Measurements from ENCODE around the gene KCNJ18.
"Not testable (repeated sequence)": the region's sequence is repeated elsewhere in the genome, so short reads cannot be mapped to it uniquely, and the experiment has no call there.

The KCNJ18 gene

GRCh38 chr17:21741520-21741919 is 49.2 kb downstream of the KCNJ18 start:
- DNase-seq (ENCODE audit: low read depth); H3K4me3 ChIP-seq (ENCODE audit: low read length): not testable (repeated sequence)

DNA sequence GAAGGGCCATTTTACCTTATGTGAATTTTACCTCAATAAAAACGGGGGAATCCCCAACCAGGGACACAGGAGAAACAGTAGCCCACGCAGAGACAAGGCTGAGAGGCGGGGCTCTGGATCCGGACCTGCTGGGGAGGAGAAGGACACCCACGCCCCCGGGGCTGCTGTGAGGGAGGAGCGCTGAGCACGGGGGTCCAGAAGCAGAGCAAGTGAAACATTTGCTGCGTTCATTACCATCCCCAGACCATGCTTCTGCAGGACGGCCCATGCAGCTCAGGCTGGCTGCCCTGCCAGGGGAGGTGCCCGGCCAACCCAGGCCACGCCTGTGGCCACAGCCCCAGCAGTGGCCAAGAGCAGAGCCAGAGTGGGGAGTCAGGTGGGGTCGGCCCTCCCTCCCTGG is 50.0 kb downstream of the KCNJ18 start:
- H3K4me3 ChIP-seq (ENCODE audit: low read length) = no peak overlapping the region
- DNase-seq (ENCODE audit: low read depth) = no peak
- TF ChIP-seq, protein P1, sequence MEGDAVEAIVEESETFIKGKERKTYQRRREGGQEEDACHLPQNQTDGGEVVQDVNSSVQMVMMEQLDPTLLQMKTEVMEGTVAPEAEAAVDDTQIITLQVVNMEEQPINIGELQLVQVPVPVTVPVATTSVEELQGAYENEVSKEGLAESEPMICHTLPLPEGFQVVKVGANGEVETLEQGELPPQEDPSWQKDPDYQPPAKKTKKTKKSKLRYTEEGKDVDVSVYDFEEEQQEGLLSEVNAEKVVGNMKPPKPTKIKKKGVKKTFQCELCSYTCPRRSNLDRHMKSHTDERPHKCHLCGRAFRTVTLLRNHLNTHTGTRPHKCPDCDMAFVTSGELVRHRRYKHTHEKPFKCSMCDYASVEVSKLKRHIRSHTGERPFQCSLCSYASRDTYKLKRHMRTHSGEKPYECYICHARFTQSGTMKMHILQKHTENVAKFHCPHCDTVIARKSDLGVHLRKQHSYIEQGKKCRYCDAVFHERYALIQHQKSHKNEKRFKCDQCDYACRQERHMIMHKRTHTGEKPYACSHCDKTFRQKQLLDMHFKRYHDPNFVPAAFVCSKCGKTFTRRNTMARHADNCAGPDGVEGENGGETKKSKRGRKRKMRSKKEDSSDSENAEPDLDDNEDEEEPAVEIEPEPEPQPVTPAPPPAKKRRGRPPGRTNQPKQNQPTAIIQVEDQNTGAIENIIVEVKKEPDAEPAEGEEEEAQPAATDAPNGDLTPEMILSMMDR (conservative IDR thresholded peaks at IDR 0.05; ENCODE audit: low read depth, low read length) = no peak

DNA sequence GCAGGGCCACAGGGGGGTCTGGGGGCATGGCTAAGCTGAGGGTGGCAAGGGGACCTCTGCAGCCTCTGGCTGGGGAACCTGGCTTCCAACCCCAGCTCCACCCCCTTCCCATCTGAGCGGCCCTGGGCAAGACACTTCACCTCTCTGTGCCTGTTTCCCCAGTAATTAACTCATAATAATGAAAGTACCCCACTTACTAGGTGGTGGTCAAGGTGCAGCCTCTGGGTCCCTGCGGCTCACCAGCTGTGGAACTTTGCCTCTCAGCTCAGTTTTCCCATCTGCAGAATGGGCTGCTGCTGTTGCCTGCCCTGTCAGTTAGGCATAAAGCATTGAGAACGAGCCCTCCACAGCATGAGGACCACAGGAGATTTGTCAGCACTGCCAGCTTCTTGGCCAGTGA is 51.8 kb downstream of the KCNJ18 start:
- DNase-seq (ENCODE audit: low read depth); H3K4me3 ChIP-seq (ENCODE audit: low read length): not testable (repeated sequence)

- H3K4me3 ChIP-seq (ENCODE audit: low read length); DNase-seq (ENCODE audit: low read depth): not testable (repeated sequence)
Measured at GRCh38 chr17:21744621-21745020, 52.3 kb downstream of the KCNJ18 start.

- DNase-seq (ENCODE audit: low read depth); H3K4me3 ChIP-seq (ENCODE audit: low read length): not testable (repeated sequence)
Measured at GRCh38 chr17:21745385-21746054, 53.2 kb downstream of the KCNJ18 start.

GRCh38 chr17:21746415-21746814 is 54.1 kb downstream of the KCNJ18 start:
- not testable (repeated sequence) for DNase-seq (ENCODE audit: low read depth); H3K4me3 ChIP-seq (ENCODE audit: low read length)

GRCh38 chr17:21747195-21747915 is 55.0 kb downstream of the KCNJ18 start:
- not testable (repeated sequence) for H3K4me3 ChIP-seq (ENCODE audit: low read length); DNase-seq (ENCODE audit: low read depth)

GRCh38 chr17:21748686-21749085 is 56.4 kb downstream of the KCNJ18 start:
- H3K4me3 ChIP-seq (ENCODE audit: low read length); DNase-seq (ENCODE audit: low read depth): not testable (repeated sequence)

DNA sequence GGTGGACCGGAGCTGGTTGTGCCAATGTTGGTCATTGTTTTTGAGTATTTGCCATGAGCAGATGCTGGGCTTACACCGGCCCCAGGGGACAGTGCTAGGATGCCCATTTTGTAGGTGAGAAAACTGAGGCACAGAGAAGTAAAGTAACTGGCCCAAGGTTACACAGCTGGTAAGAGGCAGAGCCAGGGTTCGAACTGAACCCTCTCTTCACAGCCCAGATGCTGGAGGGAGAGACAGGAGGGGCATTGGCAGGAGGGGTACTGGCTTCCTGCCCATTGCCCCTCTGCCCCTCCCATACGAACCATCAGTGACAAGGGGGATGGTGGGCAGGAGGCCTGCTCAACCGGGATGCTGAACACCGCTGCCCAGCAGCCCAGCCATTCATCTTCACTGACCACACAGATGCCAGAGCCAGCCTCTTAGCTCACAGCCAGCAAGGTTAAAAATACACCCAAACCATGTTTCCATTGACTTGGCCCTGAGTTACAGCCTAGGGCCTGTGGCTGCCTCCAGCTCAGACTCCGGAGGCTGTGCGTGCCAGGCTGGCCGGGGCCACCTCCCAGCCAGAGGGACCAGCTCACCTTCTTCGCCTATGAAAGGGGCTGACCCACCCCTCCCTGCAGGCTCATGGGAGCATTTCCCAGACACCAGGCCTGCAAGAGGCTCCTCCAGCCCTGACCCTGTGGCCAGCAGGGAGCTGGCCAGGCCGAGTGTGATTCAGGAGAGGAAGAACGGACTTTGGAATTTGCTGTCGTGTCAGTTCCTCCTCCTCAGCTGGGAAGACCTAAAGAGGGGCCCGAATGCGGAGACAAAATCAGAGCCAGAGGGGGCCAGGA is 57.6 kb downstream of the KCNJ18 start:
- H3K4me3 ChIP-seq (ENCODE audit: low read length); DNase-seq (ENCODE audit: low read depth): not testable (repeated sequence)

GRCh38 chr17:21751111-21751510 is 58.8 kb downstream of the KCNJ18 start:
- H3K4me3 ChIP-seq (ENCODE audit: low read length); DNase-seq (ENCODE audit: low read depth): not testable (repeated sequence)
